ENCODE data around the gene CRK. TPM values are rescaled to one million over a fixed set of nuclear protein-coding genes. Genes with fewer than 3 reads are reported as not detected.

Gene CRK
- total RNA-seq, 2 donors from 2014 or later = 50.5 to 52.3 TPM

DNA sequence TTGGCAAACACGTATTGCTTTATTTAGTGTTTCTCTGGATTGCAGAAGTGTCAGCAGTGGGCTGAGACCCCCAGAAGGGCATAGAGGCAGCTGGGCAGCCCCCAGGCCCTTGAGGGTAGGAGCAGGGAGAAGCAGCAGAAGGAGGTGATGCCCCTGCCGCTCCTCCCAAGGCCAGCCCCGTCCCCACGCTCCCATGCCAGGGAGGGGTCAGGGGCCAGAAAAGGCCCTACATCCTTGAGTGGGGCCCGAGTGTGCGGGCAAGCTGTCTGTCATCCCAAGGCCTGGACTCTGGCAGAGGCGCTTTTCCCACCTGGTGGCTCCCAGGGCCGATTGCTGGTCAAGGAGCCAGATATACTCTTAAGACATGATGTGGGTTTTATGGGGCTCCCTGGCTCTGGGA is 8.2 kb upstream of the CRK start:
- Histone ChIP-seq H3K9me3 (ENCODE audit: control insufficient read depth, low read length) (no peaks in the 10 kb centered on the region), H3K4me3 (ENCODE audit: low read length) (no peak overlapping the region), H3K27ac (ENCODE audit: low read depth, low read length) (no peak overlapping the region), H3K36me3 (ENCODE audit: control insufficient read depth, insufficient read depth, low read length) (peaks cover 17% of the 10 kb centered on the region), H3K27me3 (ENCODE audit: control insufficient read depth, insufficient read depth, low read length, poor library complexity, severe bottlenecking) (no peaks in the 10 kb centered on the region), H3K9ac (ENCODE audit: extremely low read depth, low read length, poor library complexity, severe bottlenecking) (no peak overlapping the region), H3K4me1 (ENCODE audit: control insufficient read depth, insufficient read depth, low read length) (no peaks in the 10 kb centered on the region)
- no peak for DNase-seq
- peaks cover 3% of the 10 kb centered on the region for H3K4me1 Mint-ChIP-seq
- TF ChIP-seq, protein P1, sequence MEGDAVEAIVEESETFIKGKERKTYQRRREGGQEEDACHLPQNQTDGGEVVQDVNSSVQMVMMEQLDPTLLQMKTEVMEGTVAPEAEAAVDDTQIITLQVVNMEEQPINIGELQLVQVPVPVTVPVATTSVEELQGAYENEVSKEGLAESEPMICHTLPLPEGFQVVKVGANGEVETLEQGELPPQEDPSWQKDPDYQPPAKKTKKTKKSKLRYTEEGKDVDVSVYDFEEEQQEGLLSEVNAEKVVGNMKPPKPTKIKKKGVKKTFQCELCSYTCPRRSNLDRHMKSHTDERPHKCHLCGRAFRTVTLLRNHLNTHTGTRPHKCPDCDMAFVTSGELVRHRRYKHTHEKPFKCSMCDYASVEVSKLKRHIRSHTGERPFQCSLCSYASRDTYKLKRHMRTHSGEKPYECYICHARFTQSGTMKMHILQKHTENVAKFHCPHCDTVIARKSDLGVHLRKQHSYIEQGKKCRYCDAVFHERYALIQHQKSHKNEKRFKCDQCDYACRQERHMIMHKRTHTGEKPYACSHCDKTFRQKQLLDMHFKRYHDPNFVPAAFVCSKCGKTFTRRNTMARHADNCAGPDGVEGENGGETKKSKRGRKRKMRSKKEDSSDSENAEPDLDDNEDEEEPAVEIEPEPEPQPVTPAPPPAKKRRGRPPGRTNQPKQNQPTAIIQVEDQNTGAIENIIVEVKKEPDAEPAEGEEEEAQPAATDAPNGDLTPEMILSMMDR (conservative IDR thresholded peaks at IDR 0.05) = no peak
- no peaks in the 10 kb centered on the region for H3K9me3 Mint-ChIP-seq
- H3K36me3 Mint-ChIP-seq (ENCODE audit: low read depth) = peaks cover 47% of the 10 kb centered on the region
- H3K27ac Mint-ChIP-seq = no peak overlapping the region
- no peaks in the 10 kb centered on the region for H3K27me3 Mint-ChIP-seq (ENCODE audit: insufficient read depth)
- WGBS, 2 experiments (ENCODE audit: insufficient coverage in 1 of 2, insufficient read length in 1 of 2) = 90 to 98% methylated on average over 7 to 8 of the region's 8 CpGs
- H3K4me3 Mint-ChIP-seq = no peak overlapping the region

DNA sequence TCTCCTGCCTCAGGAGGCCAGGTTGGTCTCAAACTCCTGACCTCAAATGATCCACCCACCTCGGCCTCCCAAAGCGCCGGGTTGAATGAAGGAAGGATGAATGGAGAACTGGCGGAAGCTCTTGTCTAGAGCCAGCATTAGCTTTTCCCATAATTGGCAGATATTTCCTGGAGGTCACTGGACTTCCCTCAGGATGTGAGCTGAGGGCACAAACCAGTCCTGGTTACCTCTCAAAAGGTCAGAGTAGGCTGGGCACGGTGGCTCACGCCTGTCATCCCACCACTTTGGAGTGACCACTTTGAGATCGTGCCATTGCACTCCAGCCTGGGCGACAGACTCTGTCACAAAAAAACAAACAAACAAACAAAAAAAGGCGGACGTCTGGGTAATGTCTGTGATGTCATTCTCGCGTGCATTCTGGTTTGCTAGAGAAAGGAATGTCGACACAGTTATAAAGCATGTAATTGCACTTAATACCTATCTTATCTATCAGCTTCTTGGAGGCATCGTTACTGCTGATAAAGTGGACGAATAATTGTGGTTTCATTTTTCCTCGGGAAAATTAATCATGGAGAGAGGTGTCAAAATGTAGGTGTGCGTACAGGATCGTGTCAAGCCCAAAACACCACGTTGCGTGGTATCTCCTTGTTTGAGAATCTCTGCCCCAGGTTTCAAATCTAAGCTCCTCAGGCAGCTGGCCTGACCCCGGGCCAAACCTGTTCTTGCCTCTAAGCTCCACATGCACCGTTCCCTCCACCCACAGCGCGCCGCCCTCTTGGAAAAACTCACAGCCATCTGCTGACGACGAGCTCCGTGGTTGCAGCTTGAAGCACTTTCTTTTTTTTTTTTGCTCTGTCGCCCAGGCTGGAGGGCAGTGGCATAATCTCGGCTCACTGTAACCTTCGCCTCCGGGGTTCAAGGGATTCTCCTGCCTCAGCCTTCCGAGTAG is 6.4 kb upstream of the CRK start:
- no peaks in the 10 kb centered on the region for H3K9me3 ChIP-seq (ENCODE audit: control insufficient read depth, low read length)
- no peak overlapping the region for H3K27ac ChIP-seq (ENCODE audit: low read depth, low read length)
- H3K4me3 ChIP-seq (ENCODE audit: low read length) = no peak overlapping the region
- Mint-ChIP-seq H3K9me3 (no peaks in the 10 kb centered on the region), H3K4me3 (no peak overlapping the region), H3K27ac (no peak overlapping the region), H3K27me3 (ENCODE audit: insufficient read depth) (no peaks in the 10 kb centered on the region), H3K4me1 (peaks cover 5% of the 10 kb centered on the region), H3K36me3 (ENCODE audit: low read depth) (peaks cover 33% of the 10 kb centered on the region)
- no peak overlapping the region for H3K9ac ChIP-seq (ENCODE audit: extremely low read depth, low read length, poor library complexity, severe bottlenecking)
- no peaks in the 10 kb centered on the region for H3K4me1 ChIP-seq (ENCODE audit: control insufficient read depth, insufficient read depth, low read length)
- DNase-seq = no peak
- TF ChIP-seq, protein P1 (conservative IDR thresholded peaks at IDR 0.05) = no peak
- H3K36me3 ChIP-seq (ENCODE audit: control insufficient read depth, insufficient read depth, low read length) = peaks cover 6% of the 10 kb centered on the region
- 92 to 95% methylated on average over 28 to 33 of the region's 33 CpGs for WGBS, 2 experiments (ENCODE audit: insufficient coverage in 1 of 2, insufficient read length in 1 of 2)
- no peaks in the 10 kb centered on the region for H3K27me3 ChIP-seq (ENCODE audit: control insufficient read depth, insufficient read depth, low read length, poor library complexity, severe bottlenecking)

DNA sequence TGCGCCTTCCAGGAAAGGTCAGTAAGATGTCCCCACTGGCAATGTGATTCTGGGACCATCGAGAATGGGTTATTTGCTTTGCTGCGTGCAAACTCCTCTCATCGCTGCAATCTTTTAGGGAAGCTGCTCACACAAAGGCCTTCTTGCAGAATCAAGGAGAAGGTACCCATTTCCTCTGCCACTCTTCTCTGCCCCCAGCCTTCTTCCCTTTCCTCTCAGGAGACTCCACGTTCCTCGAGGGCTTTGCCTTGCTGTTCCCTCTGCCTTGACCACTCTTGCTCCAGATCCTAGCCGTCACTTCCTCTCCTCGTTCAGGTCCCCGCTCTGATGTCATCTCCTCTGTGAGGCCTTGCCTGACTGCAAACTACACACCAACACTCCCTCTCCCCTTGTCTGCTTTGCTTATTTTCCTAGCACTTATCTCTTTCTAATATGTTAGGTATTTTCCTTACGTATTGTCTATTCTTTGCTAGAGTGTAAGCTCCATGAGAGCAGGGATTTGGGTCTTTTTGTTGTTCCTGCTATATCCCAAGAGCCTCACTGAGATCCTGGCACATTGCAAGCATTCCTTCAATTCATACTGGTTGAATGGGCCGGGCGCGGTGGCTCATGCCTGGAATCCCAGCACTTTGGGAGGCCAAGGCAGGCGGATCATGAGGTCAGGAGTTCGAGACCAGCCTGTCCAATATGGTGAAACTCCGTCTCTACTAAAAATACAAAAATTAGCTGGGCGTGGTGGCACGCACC is 5.3 kb upstream of the CRK start:
- Mint-ChIP-seq H3K9me3 (no peaks in the 10 kb centered on the region), H3K4me3 (no peak overlapping the region), H3K27ac (no peak overlapping the region), H3K4me1 (peaks cover 5% of the 10 kb centered on the region), H3K36me3 (ENCODE audit: low read depth) (peaks cover 26% of the 10 kb centered on the region), H3K27me3 (ENCODE audit: insufficient read depth) (peaks cover 2% of the 10 kb centered on the region)
- Histone ChIP-seq H3K27ac (ENCODE audit: low read depth, low read length) (no peak overlapping the region), H3K36me3 (ENCODE audit: control insufficient read depth, insufficient read depth, low read length) (peaks cover 6% of the 10 kb centered on the region), H3K4me3 (ENCODE audit: low read length) (no peak overlapping the region), H3K9ac (ENCODE audit: extremely low read depth, low read length, poor library complexity, severe bottlenecking) (no peak overlapping the region), H3K4me1 (ENCODE audit: control insufficient read depth, insufficient read depth, low read length) (no peaks in the 10 kb centered on the region), H3K9me3 (ENCODE audit: control insufficient read depth, low read length) (no peaks in the 10 kb centered on the region), H3K27me3 (ENCODE audit: control insufficient read depth, insufficient read depth, low read length, poor library complexity, severe bottlenecking) (no peaks in the 10 kb centered on the region)
- WGBS, 2 experiments (ENCODE audit: insufficient coverage in 1 of 2, insufficient read length in 1 of 2) = 94 to 95% methylated on average over 13 to 18 of the region's 18 CpGs
- TF ChIP-seq, protein P1 (conservative IDR thresholded peaks at IDR 0.05) = no peak
- no peak for DNase-seq
